GM12892 (cell line): ENCODE results near the gene TRPM4.
"Not testable (repeated sequence)": the region's sequence is repeated elsewhere in the genome, so short reads cannot be mapped to it uniquely, and the experiment has no call there.

Experiments used
- POLR2A ChIP-seq: IDR thresholded peaks from 2 replicates; pipeline ENCODE4 v1.6.1; 2011; ENCODE audit warnings: low read depth, low read length, control low read depth
- TAF1 ChIP-seq: IDR thresholded peaks from 2 replicates; pipeline ENCODE4 v1.6.1; 2011; ENCODE audit warnings: low read depth, mild to moderate bottlenecking, control low read depth, low read length, borderline replicate concordance

GRCh38 chr19:49123285-49123684 lies 34.3 kb upstream of the TRPM4 start:
- not testable (repeated sequence) for TF ChIP-seq POLR2A, TAF1
